ENCODE results near the gene CAMSAP2.

The CAMSAP2 gene

GRCh38 chr1:200894712-200895442 lies 156.2 kb downstream of the CAMSAP2 start, which contains the start of gene INAVA:
INAVA (plus strand) TSS chr1:200894900; CDS start chr1:200898401, 3,501 bp downstream.
- no peaks in the 10 kb centered on the region for H3K27me3 ChIP-seq (ENCODE audit: low read depth, low read length)
- H3K9me3 ChIP-seq (ENCODE audit: control insufficient read depth in 1 of 2, low read length in 2 of 2): no peaks in the 10 kb centered on the region
- H3K4me3 ChIP-seq (ENCODE audit: low read depth in 1 of 2, low read length in 2 of 2): peak within 1 kb of the TSS in 1 of 2 donors; percentile 65
- H3K4me1 ChIP-seq (ENCODE audit: control insufficient read depth in 1 of 2, insufficient read depth in 2 of 2, low read length in 2 of 2): peaks cover 0 to 11% of the 10 kb centered on the region in 2 donors
- H3K36me3 ChIP-seq (ENCODE audit: control insufficient read depth in 1 of 2, insufficient read depth in 2 of 2, low read length in 2 of 2): no peaks in the 10 kb centered on the region
- peak within 1 kb of the TSS; percentile 93 for H3K27ac ChIP-seq (ENCODE audit: low read length)

DNA sequence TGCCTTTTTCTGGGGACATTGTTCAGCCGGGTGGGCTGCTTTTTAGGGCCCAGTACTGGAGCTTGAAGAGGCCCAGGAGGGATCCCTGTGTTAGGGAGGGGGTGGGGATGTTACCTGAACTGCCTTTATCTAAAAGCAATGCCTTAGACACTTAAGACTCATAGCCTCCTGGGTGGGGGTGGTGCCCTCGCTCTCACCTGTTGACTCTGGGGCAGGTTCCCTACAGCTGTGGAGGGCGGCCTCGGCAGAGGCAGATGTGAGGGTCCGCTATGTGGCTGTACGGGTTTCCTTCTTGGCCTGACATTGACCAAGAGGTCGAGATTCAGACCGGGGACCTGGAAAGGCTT lies 156.7 kb downstream of the CAMSAP2 start:
- Histone ChIP-seq H3K4me3 (ENCODE audit: low read depth in 1 of 2, low read length in 2 of 2) (peak overlapping the region in 1 of 2 donors; percentile 65), H3K27me3 (ENCODE audit: low read depth, low read length) (no peaks in the 10 kb centered on the region), H3K4me1 (ENCODE audit: control insufficient read depth in 1 of 2, insufficient read depth in 2 of 2, low read length in 2 of 2) (peaks cover 0 to 11% of the 10 kb centered on the region in 2 donors), H3K27ac (ENCODE audit: low read length) (peak overlapping the region; percentile 93), H3K9me3 (ENCODE audit: control insufficient read depth in 1 of 2, low read length in 2 of 2) (no peaks in the 10 kb centered on the region), H3K36me3 (ENCODE audit: control insufficient read depth in 1 of 2, insufficient read depth in 2 of 2, low read length in 2 of 2) (peaks cover 0 to 3% of the 10 kb centered on the region in 2 donors)

DNA sequence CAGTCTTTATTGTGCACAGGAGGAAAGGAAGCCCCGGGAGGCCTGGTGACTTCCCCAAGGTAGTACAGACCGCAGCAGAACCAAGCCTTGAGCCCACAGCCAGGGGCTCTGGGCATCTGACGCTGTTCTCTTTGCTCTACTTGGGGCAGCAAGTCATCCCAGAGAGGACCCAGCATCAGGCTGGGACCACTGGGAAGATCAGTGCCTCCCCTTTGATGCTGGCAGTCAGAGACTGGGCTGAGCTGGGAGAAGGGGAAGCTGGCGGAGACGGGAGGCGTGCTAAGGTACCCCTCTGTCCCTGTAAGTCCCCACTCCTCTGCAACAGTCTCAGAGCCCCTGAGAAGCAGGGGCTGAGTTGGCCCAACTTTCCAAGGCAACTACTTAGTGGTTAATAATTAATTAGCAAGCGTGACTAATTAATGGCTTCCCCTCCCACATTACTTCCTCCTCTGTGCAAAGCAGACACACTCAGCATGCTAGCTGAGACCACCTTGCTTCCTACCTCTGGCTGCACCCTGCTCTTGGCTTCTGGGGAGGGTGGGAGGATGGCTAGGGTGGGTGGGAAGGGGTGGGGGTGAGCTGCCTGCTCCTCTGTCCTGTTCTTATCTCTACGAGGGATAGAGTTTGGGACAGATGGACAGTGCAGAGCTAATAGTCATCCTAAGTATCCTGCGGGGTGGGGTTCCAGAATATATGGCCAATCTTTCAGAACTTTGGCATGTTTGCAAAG lies 157.3 kb downstream of the CAMSAP2 start:
- no peaks in the 10 kb centered on the region for H3K27me3 ChIP-seq (ENCODE audit: low read depth, low read length)
- H3K9me3 ChIP-seq (ENCODE audit: control insufficient read depth in 1 of 2, low read length in 2 of 2): no peaks in the 10 kb centered on the region
- peak overlapping the region in 1 of 2 donors; percentile 65 for H3K4me3 ChIP-seq (ENCODE audit: low read depth in 1 of 2, low read length in 2 of 2)
- H3K4me1 ChIP-seq (ENCODE audit: control insufficient read depth in 1 of 2, insufficient read depth in 2 of 2, low read length in 2 of 2): peaks cover 0 to 9% of the 10 kb centered on the region in 2 donors
- peak overlapping the region; percentile 93 for H3K27ac ChIP-seq (ENCODE audit: low read length)
- peaks cover 0 to 3% of the 10 kb centered on the region in 2 donors for H3K36me3 ChIP-seq (ENCODE audit: control insufficient read depth in 1 of 2, insufficient read depth in 2 of 2, low read length in 2 of 2)

DNA sequence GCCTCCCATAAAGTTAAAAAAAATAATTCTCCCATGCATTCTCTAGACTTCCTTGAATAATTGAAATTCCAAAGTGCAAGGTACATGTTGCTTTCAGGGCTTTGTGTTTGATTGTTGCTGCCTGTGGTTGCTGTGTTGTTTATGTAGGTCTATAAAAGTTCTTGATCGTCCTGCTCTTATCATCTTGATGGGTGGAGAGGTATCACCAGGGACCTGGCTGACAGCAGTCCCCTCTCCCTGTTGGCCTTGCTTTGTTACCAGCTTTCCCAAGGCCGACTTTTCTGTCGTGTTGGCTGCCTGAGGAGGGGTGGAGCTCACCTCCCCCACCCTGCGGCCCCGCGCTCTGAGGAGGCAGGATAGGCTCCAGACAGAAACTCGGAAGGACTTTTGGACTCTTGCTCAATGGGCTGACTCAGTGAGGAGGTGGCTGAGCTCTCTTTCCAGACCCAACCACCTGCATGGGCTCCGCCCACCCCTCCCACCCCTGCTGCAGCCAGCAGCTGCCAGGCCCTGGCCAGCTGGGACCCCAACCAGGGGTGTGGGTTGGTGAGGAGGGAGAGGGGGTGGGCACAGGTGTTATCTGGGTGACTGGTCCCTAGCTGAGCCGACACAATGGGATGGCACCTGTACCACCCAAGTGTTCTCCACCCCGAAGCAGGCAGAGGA lies 158.0 kb downstream of the CAMSAP2 start:
- Histone ChIP-seq H3K4me3 (ENCODE audit: low read depth in 1 of 2, low read length in 2 of 2) (peak overlapping the region in 1 of 2 donors; percentile 15), H3K4me1 (ENCODE audit: control insufficient read depth in 1 of 2, insufficient read depth in 2 of 2, low read length in 2 of 2) (peaks cover 0 to 2% of the 10 kb centered on the region in 2 donors)

DNA sequence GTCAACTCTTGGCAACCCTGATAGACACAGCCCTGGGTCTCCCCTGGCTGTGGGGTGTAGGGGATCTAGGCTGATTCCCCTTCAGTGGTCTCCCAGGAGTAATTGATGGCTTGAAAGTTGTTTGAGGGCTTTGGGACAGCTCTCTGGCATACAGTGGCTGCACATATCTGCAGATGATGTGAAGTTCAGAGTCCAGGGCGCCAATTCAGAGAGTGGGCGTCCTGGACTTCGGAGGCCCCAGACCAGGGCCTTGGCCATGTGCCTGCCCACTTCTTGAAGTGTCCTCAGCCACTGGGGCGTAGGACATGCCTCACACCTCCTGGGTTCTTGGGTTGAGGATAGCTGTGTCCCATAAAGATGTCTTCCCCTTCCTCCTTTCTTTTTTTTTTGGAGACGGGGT lies 158.6 kb downstream of the CAMSAP2 start:
- H3K4me1 ChIP-seq (ENCODE audit: control insufficient read depth in 1 of 2, insufficient read depth in 2 of 2, low read length in 2 of 2): no peaks in the 10 kb centered on the region
- no peaks in the 10 kb centered on the region for H3K9me3 ChIP-seq (ENCODE audit: control insufficient read depth in 1 of 2, low read length in 2 of 2)
- H3K27ac ChIP-seq (ENCODE audit: low read length): peak overlapping the region; percentile 62
- no peaks in the 10 kb centered on the region for H3K27me3 ChIP-seq (ENCODE audit: low read depth, low read length)
- peak overlapping the region in 1 of 2 donors; percentile 15 for H3K4me3 ChIP-seq (ENCODE audit: low read depth in 1 of 2, low read length in 2 of 2)
- H3K36me3 ChIP-seq (ENCODE audit: control insufficient read depth in 1 of 2, insufficient read depth in 2 of 2, low read length in 2 of 2): peaks cover 0 to 3% of the 10 kb centered on the region in 2 donors

More for the DNA sequence above, 158.0 kb downstream of the CAMSAP2 start:
- Histone ChIP-seq H3K27ac (ENCODE audit: low read length) (peak overlapping the region; percentile 74), H3K9me3 (ENCODE audit: control insufficient read depth in 1 of 2, low read length in 2 of 2) (no peaks in the 10 kb centered on the region), H3K36me3 (ENCODE audit: control insufficient read depth in 1 of 2, insufficient read depth in 2 of 2, low read length in 2 of 2) (peaks cover 0 to 3% of the 10 kb centered on the region in 2 donors), H3K27me3 (ENCODE audit: low read depth, low read length) (no peaks in the 10 kb centered on the region)

GRCh38 chr1:200899015-200899386 lies 160.3 kb downstream of the CAMSAP2 start:
- Histone ChIP-seq H3K4me1 (ENCODE audit: control insufficient read depth in 1 of 2, insufficient read depth in 2 of 2, low read length in 2 of 2) (no peaks in the 10 kb centered on the region), H3K9me3 (ENCODE audit: control insufficient read depth in 1 of 2, low read length in 2 of 2) (no peaks in the 10 kb centered on the region), H3K27ac (ENCODE audit: low read length) (no peak overlapping the region), H3K4me3 (ENCODE audit: low read depth in 1 of 2, low read length in 2 of 2) (no peak overlapping the region), H3K27me3 (ENCODE audit: low read depth, low read length) (no peaks in the 10 kb centered on the region), H3K36me3 (ENCODE audit: control insufficient read depth in 1 of 2, insufficient read depth in 2 of 2, low read length in 2 of 2) (peaks cover 0 to 3% of the 10 kb centered on the region in 2 donors)

GRCh38 chr1:200899451-200899915 lies 160.8 kb downstream of the CAMSAP2 start:
- Histone ChIP-seq H3K36me3 (ENCODE audit: control insufficient read depth in 1 of 2, insufficient read depth in 2 of 2, low read length in 2 of 2) (peaks cover 0 to 3% of the 10 kb centered on the region in 2 donors), H3K4me1 (ENCODE audit: control insufficient read depth in 1 of 2, insufficient read depth in 2 of 2, low read length in 2 of 2) (no peaks in the 10 kb centered on the region), H3K27me3 (ENCODE audit: low read depth, low read length) (no peaks in the 10 kb centered on the region), H3K27ac (ENCODE audit: low read length) (no peak overlapping the region), H3K4me3 (ENCODE audit: low read depth in 1 of 2, low read length in 2 of 2) (no peak overlapping the region), H3K9me3 (ENCODE audit: control insufficient read depth in 1 of 2, low read length in 2 of 2) (no peaks in the 10 kb centered on the region)

- Histone ChIP-seq H3K4me1 (ENCODE audit: control insufficient read depth in 1 of 2, insufficient read depth in 2 of 2, low read length in 2 of 2) (no peaks in the 10 kb centered on the region), H3K27ac (ENCODE audit: low read length) (no peak overlapping the region)
Measured at GRCh38 chr1:200899954-200900867, 161.5 kb downstream of the CAMSAP2 start.

GRCh38 chr1:200900877-200901276 lies 162.2 kb downstream of the CAMSAP2 start:
- Histone ChIP-seq H3K36me3 (ENCODE audit: control insufficient read depth in 1 of 2, insufficient read depth in 2 of 2, low read length in 2 of 2) (peaks cover 0 to 3% of the 10 kb centered on the region in 2 donors), H3K27me3 (ENCODE audit: low read depth, low read length) (no peaks in the 10 kb centered on the region), H3K4me3 (ENCODE audit: low read depth in 1 of 2, low read length in 2 of 2) (no peak overlapping the region), H3K9me3 (ENCODE audit: control insufficient read depth in 1 of 2, low read length in 2 of 2) (no peaks in the 10 kb centered on the region), H3K27ac (ENCODE audit: low read length) (no peak overlapping the region), H3K4me1 (ENCODE audit: control insufficient read depth in 1 of 2, insufficient read depth in 2 of 2, low read length in 2 of 2) (no peaks in the 10 kb centered on the region)

More at GRCh38 chr1:200899954-200900867, 161.5 kb downstream of the CAMSAP2 start:
- H3K9me3 ChIP-seq (ENCODE audit: control insufficient read depth in 1 of 2, low read length in 2 of 2): no peaks in the 10 kb centered on the region
- no peaks in the 10 kb centered on the region for H3K27me3 ChIP-seq (ENCODE audit: low read depth, low read length)
- H3K36me3 ChIP-seq (ENCODE audit: control insufficient read depth in 1 of 2, insufficient read depth in 2 of 2, low read length in 2 of 2): peaks cover 0 to 3% of the 10 kb centered on the region in 2 donors
- H3K4me3 ChIP-seq (ENCODE audit: low read depth in 1 of 2, low read length in 2 of 2): no peak overlapping the region

GRCh38 chr1:200901350-200901749 lies 162.7 kb downstream of the CAMSAP2 start:
- H3K9me3 ChIP-seq (ENCODE audit: control insufficient read depth in 1 of 2, low read length in 2 of 2): no peaks in the 10 kb centered on the region
- no peaks in the 10 kb centered on the region for H3K27me3 ChIP-seq (ENCODE audit: low read depth, low read length)
- peaks cover 0 to 3% of the 10 kb centered on the region in 2 donors for H3K36me3 ChIP-seq (ENCODE audit: control insufficient read depth in 1 of 2, insufficient read depth in 2 of 2, low read length in 2 of 2)
- no peaks in the 10 kb centered on the region for H3K4me1 ChIP-seq (ENCODE audit: control insufficient read depth in 1 of 2, insufficient read depth in 2 of 2, low read length in 2 of 2)
- no peak overlapping the region for H3K27ac ChIP-seq (ENCODE audit: low read length)
- H3K4me3 ChIP-seq (ENCODE audit: low read depth in 1 of 2, low read length in 2 of 2): no peak overlapping the region
